GM12873 (cell line): ENCODE measurements around the gene AGO4.

Source experiments
- TF ChIP-seq, protein P1 (sequence below): IDR thresholded peaks from 2 replicates; pipeline ENCODE4 v1.5.1; 2012; ENCODE audit warnings: low read depth, mild to moderate bottlenecking, moderate library complexity, low read length, control low read depth; ENCODE audit not compliant: insufficient read depth; ENCODE audit errors: missing control alignments

Gene AGO4

DNA sequence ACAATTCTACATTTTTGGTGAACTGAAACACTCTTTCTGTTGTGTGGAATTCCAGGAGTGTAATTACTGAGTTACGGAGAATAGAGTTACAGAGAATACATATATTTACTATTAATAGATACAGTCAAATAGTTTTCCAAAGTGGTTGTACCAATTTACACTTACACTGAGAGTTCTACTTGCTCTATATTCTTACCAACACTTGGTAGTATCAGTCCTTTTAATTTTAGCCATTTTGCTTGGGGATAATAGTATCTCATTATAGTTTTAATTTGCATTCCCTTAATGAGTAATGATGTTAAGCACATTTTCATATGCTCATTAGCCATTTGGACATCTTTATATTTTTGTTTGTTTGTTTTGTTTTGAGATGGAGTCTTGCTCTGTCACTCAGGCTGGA, 28.9 kb downstream of the AGO4 start:
- TF ChIP-seq, protein P1, sequence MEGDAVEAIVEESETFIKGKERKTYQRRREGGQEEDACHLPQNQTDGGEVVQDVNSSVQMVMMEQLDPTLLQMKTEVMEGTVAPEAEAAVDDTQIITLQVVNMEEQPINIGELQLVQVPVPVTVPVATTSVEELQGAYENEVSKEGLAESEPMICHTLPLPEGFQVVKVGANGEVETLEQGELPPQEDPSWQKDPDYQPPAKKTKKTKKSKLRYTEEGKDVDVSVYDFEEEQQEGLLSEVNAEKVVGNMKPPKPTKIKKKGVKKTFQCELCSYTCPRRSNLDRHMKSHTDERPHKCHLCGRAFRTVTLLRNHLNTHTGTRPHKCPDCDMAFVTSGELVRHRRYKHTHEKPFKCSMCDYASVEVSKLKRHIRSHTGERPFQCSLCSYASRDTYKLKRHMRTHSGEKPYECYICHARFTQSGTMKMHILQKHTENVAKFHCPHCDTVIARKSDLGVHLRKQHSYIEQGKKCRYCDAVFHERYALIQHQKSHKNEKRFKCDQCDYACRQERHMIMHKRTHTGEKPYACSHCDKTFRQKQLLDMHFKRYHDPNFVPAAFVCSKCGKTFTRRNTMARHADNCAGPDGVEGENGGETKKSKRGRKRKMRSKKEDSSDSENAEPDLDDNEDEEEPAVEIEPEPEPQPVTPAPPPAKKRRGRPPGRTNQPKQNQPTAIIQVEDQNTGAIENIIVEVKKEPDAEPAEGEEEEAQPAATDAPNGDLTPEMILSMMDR, result no peak

DNA sequence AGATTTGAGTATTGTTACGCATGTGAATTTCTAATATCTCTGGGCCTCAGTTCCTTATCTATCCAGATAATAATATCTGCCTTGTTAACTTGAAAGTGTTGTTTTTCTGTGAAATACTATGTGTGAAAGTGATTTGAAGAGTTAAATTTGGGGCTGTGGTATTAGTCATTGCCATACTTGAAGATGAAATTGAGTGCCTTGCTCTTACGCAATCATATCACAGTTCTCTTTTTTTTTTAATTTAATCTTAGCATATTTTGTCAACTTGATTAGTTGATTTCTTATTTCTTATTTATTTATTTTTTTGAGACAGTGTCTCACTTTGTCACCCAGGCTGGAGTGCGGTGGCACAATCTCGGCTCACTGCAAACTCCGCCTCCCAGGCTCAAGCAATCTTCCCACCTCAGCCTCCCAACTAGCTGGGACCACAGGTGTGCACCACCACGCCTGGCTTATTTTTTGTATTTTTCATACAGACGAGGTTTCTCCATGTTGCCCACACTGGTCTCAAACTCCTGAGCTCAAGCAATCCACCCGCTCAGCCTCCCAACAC, 31.0 kb downstream of the AGO4 start:
- TF ChIP-seq, protein P1, result no peak

DNA sequence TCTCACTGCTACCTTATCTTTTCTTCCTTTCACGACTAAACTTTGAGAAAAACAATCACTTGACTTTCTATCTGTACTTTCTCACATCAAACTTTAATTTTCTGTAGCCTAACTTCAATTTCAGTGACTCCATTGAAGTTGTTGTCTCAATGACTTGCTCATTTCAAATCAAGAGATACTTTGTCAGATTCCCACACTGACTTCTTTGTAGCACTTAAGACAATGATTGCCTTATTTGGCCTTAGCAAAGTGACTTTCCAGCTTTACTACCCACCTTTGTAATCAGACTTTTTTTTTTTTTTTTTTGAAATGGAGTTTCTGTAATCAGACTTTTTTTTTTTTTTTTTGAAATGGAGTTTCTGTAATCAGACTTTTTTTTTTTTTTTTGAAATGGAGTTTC, 37.0 kb downstream of the AGO4 start:
- TF ChIP-seq, protein P1, result no peak

DNA sequence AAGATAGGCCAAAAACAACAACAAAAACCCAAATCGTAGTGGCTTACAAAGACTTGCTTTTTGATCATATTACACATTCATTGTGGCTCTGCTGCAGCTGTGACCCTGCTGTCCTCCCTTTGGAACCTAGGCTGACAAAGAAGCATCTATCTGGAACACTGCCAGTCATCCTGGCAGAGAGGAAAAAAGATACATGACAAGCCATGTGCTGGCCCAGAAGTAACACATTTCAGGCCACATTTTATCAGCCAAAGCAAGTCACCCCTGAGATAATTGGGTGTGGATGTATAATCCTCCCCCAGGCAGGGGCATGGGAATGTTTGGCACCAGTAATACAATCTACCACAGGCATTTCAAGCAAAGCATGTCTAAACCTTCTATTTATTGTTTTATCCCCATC, 38.0 kb downstream of the AGO4 start:
- TF ChIP-seq, protein P1, result no peak

DNA sequence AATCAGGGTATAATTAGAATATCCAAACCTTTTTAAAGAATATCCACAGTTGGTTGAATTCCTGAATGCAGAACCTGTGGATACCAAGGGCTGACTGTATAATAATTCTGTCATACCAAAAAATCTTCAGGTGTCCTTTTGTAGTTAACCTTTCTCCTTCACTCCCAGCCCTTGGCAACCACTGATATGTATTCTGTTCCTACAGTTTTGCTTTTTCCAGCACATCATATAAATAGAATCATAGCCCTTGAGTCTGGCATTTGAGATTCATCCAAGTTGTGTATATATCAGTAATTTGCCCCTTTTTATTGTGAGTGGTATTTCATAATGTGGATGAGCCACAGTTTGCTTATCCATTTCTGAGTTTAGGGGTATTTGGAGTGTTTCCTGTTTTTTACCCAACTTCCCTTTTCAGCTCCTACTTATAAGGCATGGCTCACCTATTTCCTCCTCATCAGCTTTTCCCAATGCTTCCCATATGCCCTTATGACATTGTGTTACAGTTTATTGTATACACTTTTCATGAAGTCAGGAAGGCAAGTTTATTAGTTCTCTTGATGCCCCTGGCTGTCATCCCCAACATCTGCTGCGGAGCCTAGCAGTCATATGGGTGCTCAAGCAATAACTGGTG, 40.2 kb downstream of the AGO4 start:
- TF ChIP-seq, protein P1, result no peak

DNA sequence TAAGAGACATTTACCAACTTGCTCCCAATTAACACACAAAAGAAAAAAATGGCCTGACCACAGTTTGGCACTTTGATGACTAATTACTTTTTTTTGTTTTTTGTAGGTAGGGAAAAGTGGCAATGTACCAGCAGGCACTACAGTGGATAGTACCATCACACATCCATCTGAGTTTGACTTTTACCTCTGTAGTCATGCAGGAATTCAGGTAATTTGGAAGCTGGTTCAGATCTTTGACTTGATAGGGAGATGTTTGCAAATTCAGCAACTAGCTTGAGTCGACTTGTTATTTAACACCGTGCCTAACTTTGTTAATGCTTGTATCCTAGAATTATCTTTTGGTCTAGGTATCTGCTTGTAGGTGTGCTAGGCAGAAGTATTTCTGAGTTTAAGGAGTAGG, 42.2 kb downstream of the AGO4 start:
- TF ChIP-seq, protein P1, result no peak

DNA sequence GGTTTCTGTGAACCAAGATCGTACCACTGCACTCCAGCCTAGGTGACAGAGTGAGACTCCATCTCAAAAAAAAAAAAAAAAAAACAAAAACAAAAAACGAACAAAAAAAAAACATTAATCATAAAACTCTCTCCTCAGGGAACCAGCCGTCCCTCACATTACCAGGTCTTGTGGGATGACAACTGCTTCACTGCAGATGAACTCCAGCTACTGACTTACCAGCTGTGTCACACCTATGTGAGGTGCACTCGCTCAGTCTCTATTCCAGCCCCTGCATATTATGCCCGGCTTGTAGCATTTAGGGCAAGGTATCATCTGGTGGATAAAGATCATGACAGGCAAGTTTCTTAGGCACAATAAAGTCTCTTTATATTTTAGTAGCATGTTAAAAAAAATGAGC, 42.9 kb downstream of the AGO4 start:
- TF ChIP-seq, protein P1, result no peak
